GM12891 (cell line): ENCODE data around the gene TBC1D2B.

ENCODE experiments used
- POLR2A ChIP-seq: IDR thresholded peaks from 2 replicates; pipeline ENCODE4 v1.6.1; 2011; ENCODE audit warnings: low read depth, low read length, control low read depth
- POLR2AphosphoS5 ChIP-seq: IDR thresholded peaks from 2 replicates; pipeline ENCODE4 v1.6.1; 2011; ENCODE audit warnings: low read depth, low read length, control low read depth
- POU2F2 ChIP-seq: IDR thresholded peaks from 2 replicates; pipeline ENCODE4 v1.6.1; 2011; ENCODE audit warnings: low read depth, mild to moderate bottlenecking, control low read depth, low read length, moderate library complexity
- SPI1 ChIP-seq: IDR thresholded peaks from 2 replicates; pipeline ENCODE4 v1.6.1; 2011; ENCODE audit warnings: low read depth, low read length, control low read depth
- TAF1 ChIP-seq: IDR thresholded peaks from 2 replicates; pipeline ENCODE4 v1.6.1; 2011; ENCODE audit warnings: low read depth, low read length, control low read depth

DNA sequence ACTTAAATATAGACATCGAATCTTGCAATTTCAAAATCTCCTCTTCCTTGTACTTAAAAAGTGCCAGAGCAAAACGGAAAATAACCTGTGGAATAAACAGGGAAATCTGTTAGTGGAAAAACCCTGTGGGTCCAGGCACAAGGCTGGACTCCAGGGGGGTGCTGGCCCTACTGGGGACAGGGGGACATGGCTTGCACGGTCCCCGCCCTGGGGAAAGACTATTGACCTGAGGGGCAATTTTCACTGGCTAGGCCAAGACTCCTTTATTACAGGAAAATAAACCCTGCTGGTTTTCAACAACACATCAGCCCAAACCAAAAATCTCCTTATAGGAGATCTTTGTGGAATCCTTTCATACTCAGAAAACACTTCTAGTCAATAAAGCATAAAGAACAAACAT lies 75.9 kb downstream of the TBC1D2B start:
- TF ChIP-seq POLR2A (no peak), POLR2AphosphoS5 (no peak), TAF1 (no peak), SPI1 (no peak), POU2F2 (no peak)
